H9 (cell line): ENCODE data around the gene WIPI1. TPM values are rescaled to one million over a fixed set of nuclear protein-coding genes. Genes with fewer than 3 reads are reported as not detected.

Experiments
- DNase-seq: peaks from one replicate; pipeline ENCODE4 v3.0.0-alpha.2; 2017
- H2AFZ ChIP-seq: one replicate; pipeline ENCODE4 v1.6.1; 2013; ENCODE audit warnings: mild to moderate bottlenecking, low read length, control low read depth, moderate library complexity
- H2AK5ac ChIP-seq: 2 replicates; pipeline ENCODE4 v1.6.1; 2013; ENCODE audit warnings: low read length, control low read depth, mixed read lengths; ENCODE audit not compliant: insufficient read length
- H2BK120ac ChIP-seq: one replicate; pipeline ENCODE4 v1.6.1; 2013; ENCODE audit warnings: low read depth, mild to moderate bottlenecking, low read length, control low read depth, inconsistent platforms; ENCODE audit not compliant: poor library complexity, severe bottlenecking
- H2BK12ac ChIP-seq: 2 replicates; pipeline ENCODE4 v1.6.1; 2013; ENCODE audit warnings: low read length, control low read depth, mixed read lengths, low read depth; ENCODE audit not compliant: insufficient read length
- H2BK15ac ChIP-seq: 2 replicates; pipeline ENCODE4 v1.6.1; 2013; ENCODE audit warnings: low read depth, low read length, control low read depth
- H2BK20ac ChIP-seq: one replicate; pipeline ENCODE4 v1.6.1; 2013; ENCODE audit warnings: low read depth, mild to moderate bottlenecking, low read length, control low read depth, inconsistent platforms; ENCODE audit not compliant: poor library complexity, severe bottlenecking
- H2BK5ac ChIP-seq: 2 replicates; pipeline ENCODE4 v1.6.1; 2013; ENCODE audit warnings: low read length, control low read depth, mixed read lengths; ENCODE audit not compliant: insufficient read length
- H3K14ac ChIP-seq: 2 replicates; pipeline ENCODE4 v1.6.1; 2013; ENCODE audit warnings: low read length, control low read depth; ENCODE audit not compliant: insufficient read depth
- H3K18ac ChIP-seq: 2 replicates; pipeline ENCODE4 v1.6.1; 2013; ENCODE audit warnings: low read depth, mild to moderate bottlenecking, mixed read lengths, low read length, control low read depth; ENCODE audit not compliant: insufficient read length
- H3K23ac ChIP-seq: 2 replicates; pipeline ENCODE4 v1.6.1; 2013; ENCODE audit warnings: low read length, control low read depth, mixed read lengths, low read depth; ENCODE audit not compliant: insufficient read length
- H3K23me2 ChIP-seq: 2 replicates; pipeline ENCODE4 v1.6.1; 2013; ENCODE audit warnings: low read depth, mild to moderate bottlenecking, mixed read lengths, low read length, control low read depth; ENCODE audit not compliant: insufficient read length, poor library complexity, severe bottlenecking
- H3K27ac ChIP-seq: 2 replicates; pipeline ENCODE4 v1.5.1; 2013; ENCODE audit warnings: low read length, control low read depth, mixed read lengths, low read depth; ENCODE audit not compliant: insufficient read length
- H3K27me3 ChIP-seq: 2 replicates; pipeline ENCODE4 v1.6.1; 2013; ENCODE audit warnings: low read length, control low read depth, inconsistent platforms; ENCODE audit not compliant: insufficient read depth
- H3K4ac ChIP-seq: 2 replicates; pipeline ENCODE4 v1.6.1; 2013; ENCODE audit warnings: low read depth, mild to moderate bottlenecking, control low read depth, inconsistent platforms, low read length, moderate library complexity
- H3K4me1 ChIP-seq: 2 replicates; pipeline ENCODE4 v1.6.1; 2013; ENCODE audit warnings: low read length, control low read depth, inconsistent platforms; ENCODE audit not compliant: insufficient read depth
- H3K4me2 ChIP-seq: 2 replicates; pipeline ENCODE4 v1.6.1; 2013; ENCODE audit warnings: low read length, control low read depth, mixed read lengths; ENCODE audit not compliant: insufficient read length, insufficient read depth
- H3K56ac ChIP-seq: 2 replicates; pipeline ENCODE4 v1.6.1; 2013; ENCODE audit warnings: low read depth, mild to moderate bottlenecking, mixed read lengths, low read length, control low read depth; ENCODE audit not compliant: insufficient read length
- H3K79me1 ChIP-seq: 2 replicates; pipeline ENCODE4 v1.6.1; 2013; ENCODE audit warnings: low read depth, mild to moderate bottlenecking, moderate library complexity, low read length, control low read depth, inconsistent platforms; ENCODE audit not compliant: insufficient read depth, poor library complexity, severe bottlenecking
- H3K79me2 ChIP-seq: 2 replicates; pipeline ENCODE4 v1.6.1; 2013; ENCODE audit warnings: low read length, control low read depth, inconsistent platforms; ENCODE audit not compliant: insufficient read depth
- H3K9ac ChIP-seq: 2 replicates; pipeline ENCODE4 v1.6.1; 2013; ENCODE audit warnings: low read length, control low read depth, mixed read lengths; ENCODE audit not compliant: insufficient read length; ENCODE audit errors: extremely low read depth
- H3K9me3 ChIP-seq: one replicate; pipeline ENCODE4 v1.6.1; 2013; ENCODE audit warnings: low read depth, low read length, inconsistent platforms; ENCODE audit not compliant: control insufficient read depth
- H3T11ph ChIP-seq: one replicate; pipeline ENCODE4 v1.6.1; 2013; ENCODE audit warnings: mild to moderate bottlenecking, low read length, control low read depth, inconsistent platforms
- H4K20me1 ChIP-seq: one replicate; pipeline ENCODE4 v1.6.1; 2013; ENCODE audit not compliant: control insufficient read depth, insufficient read length, insufficient read depth
- H4K5ac ChIP-seq: 2 replicates; pipeline ENCODE4 v1.6.1; 2013; ENCODE audit warnings: low read depth, mild to moderate bottlenecking, mixed read lengths, low read length, control low read depth; ENCODE audit not compliant: insufficient read length
- H4K8ac ChIP-seq: replicated peaks from 2 replicates; pipeline ENCODE4 v1.6.1; 2013; ENCODE audit warnings: low read length, control low read depth, mixed read lengths, low read depth; ENCODE audit not compliant: insufficient read length
- H4K91ac ChIP-seq: 2 replicates; pipeline ENCODE4 v1.6.1; 2013; ENCODE audit warnings: low read depth, mild to moderate bottlenecking, moderate library complexity, mixed read lengths, low read length, control low read depth; ENCODE audit not compliant: insufficient read length
- H3K27ac Mint-ChIP-seq, 3 experiments: 2 replicates in 2 of 3; 3 replicates in 1 of 3; pipeline ENCODE4 v1.8.0; 2020 to 2021; ENCODE audit warnings: mixed read lengths in 3 of 3, mild to moderate bottlenecking in 1 of 3, moderate library complexity in 1 of 3
- H3K27me3 Mint-ChIP-seq: 2 replicates; pipeline ENCODE4 v1.8.0; 2021; ENCODE audit warnings: low read depth, mild to moderate bottlenecking, moderate library complexity, mixed read lengths
- H3K36me3 Mint-ChIP-seq, 3 experiments: 2 replicates in 2 of 3; 3 replicates in 1 of 3; pipeline ENCODE4 v1.8.0; 2020 to 2021; ENCODE audit warnings: low read depth in 3 of 3, mixed read lengths in 3 of 3; ENCODE audit not compliant: insufficient read depth in 1 of 3
- H3K4me1 Mint-ChIP-seq, 2 experiments: 2 replicates each; pipeline ENCODE4 v1.8.0; 2020; ENCODE audit warnings: mixed read lengths in 2 of 2
- H3K4me3 Mint-ChIP-seq, 2 experiments: 2 replicates in 1 of 2; 3 replicates in 1 of 2; pipeline ENCODE4 v1.8.0; 2020 to 2021; ENCODE audit warnings: mild to moderate bottlenecking in 2 of 2, mixed read lengths in 2 of 2, moderate library complexity in 1 of 2
- H3K9me3 Mint-ChIP-seq, 2 experiments: 2 replicates in 1 of 2; 3 replicates in 1 of 2; pipeline ENCODE4 v1.8.0; 2020; ENCODE audit warnings: mild to moderate bottlenecking in 2 of 2, mixed read lengths in 2 of 2, moderate library complexity in 1 of 2
- CTCF ChIP-seq: fragments of 200-600 bp; sonication (generic); conservative IDR thresholded peaks from 3 replicates; pipeline ENCODE4 v1.8.0; 2021; ENCODE audit warnings: antibody characterized with exemption, mild to moderate bottlenecking
- WGBS: extraction: QIAGEN DNeasy Blood & Tissue Kit; methylation state at CpG from one replicate; pipeline ENCODE4 v1.1.7; 2013; ENCODE audit warnings: missing lambda C conversion rate, low lambda C conversion rate, mixed read lengths; ENCODE audit not compliant: insufficient read length; ENCODE audit errors: extremely low coverage; 5-methylcytosine and 5-hydroxymethylcytosine counted together
- total RNA-seq: library from RNA; stranded (reverse); gene quantifications from 2 replicates; pipeline ENCODE4 v1.2.1, GENCODE V29; 2021

Gene WIPI1
- total RNA-seq, 1 experiment from 2014 or later = 15.4 TPM

GRCh38 chr17:68459037-68459639 lies 1.8 kb upstream of the WIPI1 start:
- H2BK20ac ChIP-seq = no peak overlapping the region
- no peak overlapping the region for H3K9ac ChIP-seq
- H4K5ac ChIP-seq = no peak overlapping the region
- peaks cover 9% of the 10 kb centered on the region; the same call in 1 of the 2 replicates for H3K4me1 ChIP-seq
- H4K8ac ChIP-seq = no peak overlapping the region
- no CpG with 5 or more reads among the region's 1 CpG for WGBS
- no peak overlapping the region for H3K18ac ChIP-seq
- H3K23me2 ChIP-seq = peaks cover 3% of the 10 kb centered on the region
- no peak overlapping the region for H2AFZ ChIP-seq
- H2BK12ac ChIP-seq = no peak overlapping the region
- Mint-ChIP-seq H3K27ac (no peak overlapping the region), H3K36me3 (no peaks in the 10 kb centered on the region), H3K9me3 (no peaks in the 10 kb centered on the region), H3K4me3 (peak overlapping the region in 1 of 2 experiments; percentile 1; a peak in 1 of 5 replicates), H3K4me1 (peaks cover 37% of the 10 kb centered on the region in 2 experiments), H3K27me3 (peaks cover 3% of the 10 kb centered on the region; the same call in 1 of the 2 replicates)
- H2BK15ac ChIP-seq = no peak overlapping the region
- no peak overlapping the region for H3K23ac ChIP-seq
- no peaks in the 10 kb centered on the region for H3K79me2 ChIP-seq
- H2AK5ac ChIP-seq = no peak overlapping the region
- H4K91ac ChIP-seq = no peak overlapping the region
- no peak overlapping the region for H3T11ph ChIP-seq
- H3K27me3 ChIP-seq = no peaks in the 10 kb centered on the region
- no peak for DNase-seq
- H3K4ac ChIP-seq = no peak overlapping the region
- H3K4me2 ChIP-seq = no peak overlapping the region
- H3K9me3 ChIP-seq = no peaks in the 10 kb centered on the region
- no peak overlapping the region for H2BK120ac ChIP-seq
- no peak overlapping the region for H3K56ac ChIP-seq
- no peak overlapping the region for H3K14ac ChIP-seq
- no peaks in the 10 kb centered on the region for H4K20me1 ChIP-seq
- H2BK5ac ChIP-seq = no peak overlapping the region
- no peak overlapping the region for H3K27ac ChIP-seq
- no peaks in the 10 kb centered on the region for H3K79me1 ChIP-seq
- no peak for TF ChIP-seq CTCF
